ENCODE measurements around the gene TMUB2.
"Not testable (repeated sequence)": the region's sequence is repeated elsewhere in the genome, so short reads cannot be mapped to it uniquely, and the experiment has no call there.

Gene TMUB2

GRCh38 chr17:44219108-44219615 is 32.4 kb downstream of the TMUB2 start:
- DNase-seq (ENCODE audit: low spot score), result peak; percentile 59

- peak; percentile 81 for DNase-seq (ENCODE audit: low spot score)
Measured at GRCh38 chr17:44219616-44220212, 32.9 kb downstream of the TMUB2 start, which contains the start of gene UBTF. Gene UBTF (minus strand): TSS chr17:44219675. CDS start chr17:44218229, 1,446 bp downstream.

- peak; percentile 57 for DNase-seq (ENCODE audit: low spot score)
Measured at GRCh38 chr17:44220213-44221083, 33.7 kb downstream of the TMUB2 start.

- DNase-seq (ENCODE audit: low spot score), result peak; percentile 82
Measured at GRCh38 chr17:44221084-44221861, 34.5 kb downstream of the TMUB2 start.

- DNase-seq (ENCODE audit: low spot score), result no peak
Measured at GRCh38 chr17:44221862-44222111, 35.0 kb downstream of the TMUB2 start.

GRCh38 chr17:44222112-44222869 is 35.5 kb downstream of the TMUB2 start:
- peak; percentile 85 for DNase-seq (ENCODE audit: low spot score)

GRCh38 chr17:44223541-44224071 is 36.8 kb downstream of the TMUB2 start:
- DNase-seq (ENCODE audit: low spot score), result no peak

- no peak for DNase-seq (ENCODE audit: low spot score)
Measured at GRCh38 chr17:44229090-44229489, 42.3 kb downstream of the TMUB2 start.

GRCh38 chr17:44230140-44230539 is 43.4 kb downstream of the TMUB2 start:
- DNase-seq (ENCODE audit: low spot score), result no peak

GRCh38 chr17:44232061-44232460 is 45.3 kb downstream of the TMUB2 start:
- DNase-seq (ENCODE audit: low spot score), result no peak

- no peak for DNase-seq (ENCODE audit: low spot score)
Measured at GRCh38 chr17:44233582-44233981, 46.8 kb downstream of the TMUB2 start.

- no peak for DNase-seq (ENCODE audit: low spot score)
Measured at GRCh38 chr17:44235583-44235936, 48.8 kb downstream of the TMUB2 start.

GRCh38 chr17:44236444-44236991 is 49.7 kb downstream of the TMUB2 start:
- no peak for DNase-seq (ENCODE audit: low spot score)

GRCh38 chr17:44237886-44238285 is 51.1 kb downstream of the TMUB2 start:
- not testable (repeated sequence) for DNase-seq (ENCODE audit: low spot score)

- peak; percentile 32 for DNase-seq (ENCODE audit: low spot score)
Measured at GRCh38 chr17:44241106-44241624, 54.4 kb downstream of the TMUB2 start.
